ENCODE measurements around the gene GPR35. TPM values are rescaled to one million over a fixed set of nuclear protein-coding genes. Genes with fewer than 3 reads are reported as not detected.
A peak's percentile ranks its signal among the peaks of the same experiment; 100 is the strongest.
"Not testable (repeated sequence)": the region's sequence is repeated elsewhere in the genome, so short reads cannot be mapped to it uniquely, and the experiment has no call there.

The GPR35 gene
- total RNA-seq, 1 experiment from 2014 or later, result 2.4 TPM

DNA sequence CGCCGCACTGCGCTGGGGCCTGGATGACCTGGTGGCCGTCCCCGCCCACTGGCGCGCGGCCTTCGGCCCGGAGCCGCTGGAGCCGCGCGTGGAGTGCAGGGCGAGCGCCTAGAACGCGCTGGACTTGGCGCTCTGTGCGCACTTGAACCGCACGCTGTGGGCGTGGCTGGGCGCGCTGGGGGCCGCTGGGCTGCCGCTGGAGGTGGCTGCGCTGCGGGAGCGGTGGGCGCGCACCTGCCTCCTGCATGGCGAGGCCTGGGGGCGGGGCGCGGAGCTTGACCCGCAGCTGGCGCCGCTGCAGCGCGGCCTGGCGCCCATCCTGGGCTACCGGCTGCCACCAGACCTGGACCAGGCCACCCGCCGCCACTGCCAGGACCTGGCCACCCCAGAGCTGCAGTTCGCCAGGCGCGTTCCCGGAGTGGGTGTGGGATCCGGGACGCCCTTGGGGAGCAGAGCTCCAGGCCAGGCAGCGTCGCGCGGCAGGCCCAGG is 47.5 kb downstream of the GPR35 start:
- POLR2A ChIA-PET (ENCODE audit: unreplicated experiment), result no interaction called here
- no peaks in the 10 kb centered on the region for H3K79me2 ChIP-seq (ENCODE audit: low read length)
- H3K36me3 ChIP-seq (ENCODE audit: low read depth, low read length), result no peaks in the 10 kb centered on the region
- H3K9me2 ChIP-seq (replicated peaks; ENCODE audit: low read length), result no peaks in the 10 kb centered on the region
- no peaks in the 10 kb centered on the region for H4K20me1 ChIP-seq (ENCODE audit: low read length)
- no peaks in the 10 kb centered on the region for H3F3A ChIP-seq (ENCODE audit: low read length, unreplicated experiment)
- no peak overlapping the region for H2AFZ ChIP-seq (ENCODE audit: low read length)
- no peak overlapping the region for H3K4me2 ChIP-seq (ENCODE audit: low read length)
- no peak overlapping the region for H3K9ac ChIP-seq (ENCODE audit: low read length)
- no TSS peak for BruUV-seq (replicated peaks)
- intact Hi-C loops (cut with micrococcal nuclease), result no loop called here
- DNase-seq (no peak), ATAC-seq (no peak)
- H3K27me3 ChIP-seq (ENCODE audit: low read length), result peaks cover 39% of the 10 kb centered on the region
- no peaks in the 10 kb centered on the region for H3K9me3 ChIP-seq (ENCODE audit: low read length)
- no peak overlapping the region for H3K27ac ChIP-seq (ENCODE audit: low read length)
- H3K4me1 ChIP-seq (ENCODE audit: insufficient read depth, low read length), result no peaks in the 10 kb centered on the region
- no peak overlapping the region for H3K4me3 ChIP-seq (ENCODE audit: low read length)
- TF ChIP-seq EZH2phosphoT487 (IDR thresholded peaks at IDR 0.05; ENCODE audit: borderline replicate concordance, low read length) (no peak), EZH2 (IDR thresholded peaks at IDR 0.05; ENCODE audit: low read length, unreplicated experiment) (no peak), CTCF (conservative IDR thresholded peaks at IDR 0.05; ENCODE audit: low read depth, low read length) (no peak)
- CTCF ChIA-PET, result no interaction called here

- H3K27ac ChIP-seq (ENCODE audit: low read length); POLR2A ChIA-PET (ENCODE audit: unreplicated experiment); H3K4me2 ChIP-seq (ENCODE audit: low read length); H3K4me3 ChIP-seq (ENCODE audit: low read length); H3F3A ChIP-seq (ENCODE audit: low read length, unreplicated experiment); BruUV-seq (replicated peaks); H3K9me3 ChIP-seq (ENCODE audit: low read length); H3K36me3 ChIP-seq (ENCODE audit: low read depth, low read length); DNase-seq; H2AFZ ChIP-seq (ENCODE audit: low read length); H3K4me1 ChIP-seq (ENCODE audit: insufficient read depth, low read length); H3K9ac ChIP-seq (ENCODE audit: low read length); H4K20me1 ChIP-seq (ENCODE audit: low read length); ATAC-seq; CTCF ChIA-PET; H3K79me2 ChIP-seq (ENCODE audit: low read length); intact Hi-C loops (cut with micrococcal nuclease); H3K9me2 ChIP-seq (replicated peaks; ENCODE audit: low read length): not testable (repeated sequence)
- H3K27me3 ChIP-seq (ENCODE audit: low read length), result peaks cover 21% of the 10 kb centered on the region
These were observed 49.3 kb downstream of the GPR35 start for GRCh38 chr2:240674461-240675184.

- intact Hi-C loops (cut with micrococcal nuclease); BruUV-seq (replicated peaks); H4K20me1 ChIP-seq (ENCODE audit: low read length); H3K9ac ChIP-seq (ENCODE audit: low read length); H3K36me3 ChIP-seq (ENCODE audit: low read depth, low read length); DNase-seq; CTCF ChIA-PET; H3K79me2 ChIP-seq (ENCODE audit: low read length); H3K4me3 ChIP-seq (ENCODE audit: low read length); H3K27ac ChIP-seq (ENCODE audit: low read length); H3K9me3 ChIP-seq (ENCODE audit: low read length); H3K9me2 ChIP-seq (replicated peaks; ENCODE audit: low read length); H3K4me2 ChIP-seq (ENCODE audit: low read length); H3K4me1 ChIP-seq (ENCODE audit: insufficient read depth, low read length); H3F3A ChIP-seq (ENCODE audit: low read length, unreplicated experiment); POLR2A ChIA-PET (ENCODE audit: unreplicated experiment); H2AFZ ChIP-seq (ENCODE audit: low read length): not testable (repeated sequence)
- H3K27me3 ChIP-seq (ENCODE audit: low read length), result peaks cover 14% of the 10 kb centered on the region
- peak; percentile 58 for ATAC-seq
These were observed 50.1 kb downstream of the GPR35 start for GRCh38 chr2:240675345-240675744.

- BruUV-seq (replicated peaks); ATAC-seq: not testable (repeated sequence)
These were observed 52.8 kb downstream of the GPR35 start for GRCh38 chr2:240678043-240678442.

GRCh38 chr2:240678909-240679308 is 53.6 kb downstream of the GPR35 start:
- H3K9me3 ChIP-seq (ENCODE audit: low read length); H2AFZ ChIP-seq (ENCODE audit: low read length); H3K4me3 ChIP-seq (ENCODE audit: low read length); intact Hi-C loops (cut with micrococcal nuclease); CTCF ChIA-PET; ATAC-seq; BruUV-seq (replicated peaks); H3K36me3 ChIP-seq (ENCODE audit: low read depth, low read length); H3K27ac ChIP-seq (ENCODE audit: low read length); H3K4me1 ChIP-seq (ENCODE audit: insufficient read depth, low read length); H3K9me2 ChIP-seq (replicated peaks; ENCODE audit: low read length); H3K9ac ChIP-seq (ENCODE audit: low read length); H4K20me1 ChIP-seq (ENCODE audit: low read length); H3F3A ChIP-seq (ENCODE audit: low read length, unreplicated experiment); H3K27me3 ChIP-seq (ENCODE audit: low read length); H3K4me2 ChIP-seq (ENCODE audit: low read length); DNase-seq; H3K79me2 ChIP-seq (ENCODE audit: low read length); POLR2A ChIA-PET (ENCODE audit: unreplicated experiment): not testable (repeated sequence)

More at GRCh38 chr2:240678043-240678442, 52.8 kb downstream of the GPR35 start:
- DNase-seq; H3K27ac ChIP-seq (ENCODE audit: low read length); H3K27me3 ChIP-seq (ENCODE audit: low read length); H3K79me2 ChIP-seq (ENCODE audit: low read length); intact Hi-C loops (cut with micrococcal nuclease); CTCF ChIA-PET; H3F3A ChIP-seq (ENCODE audit: low read length, unreplicated experiment); H2AFZ ChIP-seq (ENCODE audit: low read length); H3K9me2 ChIP-seq (replicated peaks; ENCODE audit: low read length); H3K4me1 ChIP-seq (ENCODE audit: insufficient read depth, low read length); H3K4me3 ChIP-seq (ENCODE audit: low read length); H3K4me2 ChIP-seq (ENCODE audit: low read length); H3K9ac ChIP-seq (ENCODE audit: low read length); POLR2A ChIA-PET (ENCODE audit: unreplicated experiment); H3K36me3 ChIP-seq (ENCODE audit: low read depth, low read length); H3K9me3 ChIP-seq (ENCODE audit: low read length); H4K20me1 ChIP-seq (ENCODE audit: low read length): not testable (repeated sequence)

DNA sequence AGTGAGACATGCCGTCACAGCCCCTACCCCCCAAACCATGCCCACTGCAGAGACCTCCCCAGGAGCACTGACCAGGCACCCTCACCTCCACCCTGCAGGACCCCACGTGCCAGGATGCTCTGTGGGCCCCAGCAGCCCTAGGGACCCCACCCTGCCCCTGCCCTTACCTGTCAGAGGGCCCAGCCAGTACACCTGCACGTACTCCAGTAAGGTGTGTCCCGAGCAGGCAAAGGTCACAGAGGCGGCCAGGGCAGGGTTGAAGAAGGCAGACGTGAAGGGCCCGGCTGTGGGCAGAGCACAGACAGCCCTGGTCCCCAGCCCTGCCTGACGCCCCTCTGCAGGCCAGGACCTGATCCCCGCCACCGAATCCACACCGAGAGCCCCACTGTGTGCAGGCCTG is 54.9 kb downstream of the GPR35 start:
- H3K9me3 ChIP-seq (ENCODE audit: low read length); H2AFZ ChIP-seq (ENCODE audit: low read length); intact Hi-C loops (cut with micrococcal nuclease); DNase-seq; H4K20me1 ChIP-seq (ENCODE audit: low read length); H3K4me2 ChIP-seq (ENCODE audit: low read length); H3K36me3 ChIP-seq (ENCODE audit: low read depth, low read length); H3F3A ChIP-seq (ENCODE audit: low read length, unreplicated experiment); ATAC-seq; POLR2A ChIA-PET (ENCODE audit: unreplicated experiment); H3K27me3 ChIP-seq (ENCODE audit: low read length); H3K9me2 ChIP-seq (replicated peaks; ENCODE audit: low read length); H3K4me3 ChIP-seq (ENCODE audit: low read length); H3K9ac ChIP-seq (ENCODE audit: low read length); H3K27ac ChIP-seq (ENCODE audit: low read length); CTCF ChIA-PET; H3K79me2 ChIP-seq (ENCODE audit: low read length); H3K4me1 ChIP-seq (ENCODE audit: insufficient read depth, low read length); BruUV-seq (replicated peaks): not testable (repeated sequence)

All from PC-3 (cell line).